SK-N-SH treated with all-trans-retinoic acid at 6 μM for 48 hours (cell line): ENCODE data around the gene TCERG1L.

Experiments used
- ATAC-seq: fragments of 200-7000 bp; cut with Tn5 transposase; 3 replicates; pipeline ENCODE4 v1.9.1; 2020; ENCODE audit warnings: mild to moderate bottlenecking, moderate library complexity
- ARNTL ChIP-seq: fragments of 450-650 bp; formaldehyde crosslinking; IDR thresholded peaks from 2 replicates; pipeline ENCODE4 v1.5.0; 2020; ENCODE audit warnings: low read depth, mild to moderate bottlenecking, moderate library complexity, borderline replicate concordance
- BACH2 ChIP-seq: fragments of 250-450 bp; sonication (Bioruptor Pico); IDR thresholded peaks from 2 replicates; pipeline ENCODE4 v1.9.0; 2021; ENCODE audit warnings: mild to moderate bottlenecking, borderline replicate concordance
- CREB5 ChIP-seq: fragments of 250-450 bp; sonication (Bioruptor Pico); IDR thresholded peaks from 2 replicates; pipeline ENCODE4 v1.5.1; 2020; ENCODE audit warnings: low read depth, mild to moderate bottlenecking, moderate library complexity
- CSDC2 ChIP-seq: fragments of 250-450 bp; sonication (Bioruptor Pico); IDR thresholded peaks from 2 replicates; pipeline ENCODE4 v1.5.0; 2020; ENCODE audit warnings: mild to moderate bottlenecking, moderate library complexity
- ESRRG ChIP-seq: fragments of 250-450 bp; sonication (Bioruptor Pico); IDR thresholded peaks from 2 replicates; pipeline ENCODE4 v1.6.1; 2021; ENCODE audit warnings: mild to moderate bottlenecking
- GLIS3 ChIP-seq: fragments of 250-450 bp; sonication (Bioruptor Pico); IDR thresholded peaks from 2 replicates; pipeline ENCODE4 v1.5.0; 2020; ENCODE audit warnings: mild to moderate bottlenecking, moderate library complexity
- ISL1 ChIP-seq: fragments of 250-450 bp; sonication (Bioruptor Pico); IDR thresholded peaks from 2 replicates; pipeline ENCODE4 v2.1.2; 2022; ENCODE audit warnings: mild to moderate bottlenecking, moderate library complexity
- OSR1 ChIP-seq: fragments of 250-450 bp; sonication (Bioruptor Pico); IDR thresholded peaks from 2 replicates; pipeline ENCODE4 v1.8.0; 2022; ENCODE audit warnings: moderate library complexity, mild to moderate bottlenecking, inconsistent platforms
- PPARA ChIP-seq: fragments of 250-450 bp; sonication (Bioruptor Pico); IDR thresholded peaks from 2 replicates; pipeline ENCODE4 v1.5.0; 2020; ENCODE audit warnings: mild to moderate bottlenecking, borderline replicate concordance
- TCF4 ChIP-seq: fragments of 250-450 bp; sonication (Bioruptor Pico); IDR thresholded peaks from 2 replicates; pipeline ENCODE4 v1.8.0; 2021; ENCODE audit warnings: mild to moderate bottlenecking, moderate library complexity, borderline replicate concordance
- TOX ChIP-seq: fragments of 250-450 bp; sonication (Bioruptor Pico); IDR thresholded peaks from 2 replicates; pipeline ENCODE4 v1.8.0; 2021; ENCODE audit warnings: mild to moderate bottlenecking, moderate library complexity, borderline replicate concordance
- TSHZ2 ChIP-seq: fragments of 250-450 bp; sonication (Bioruptor Pico); IDR thresholded peaks from 2 replicates; pipeline ENCODE4 v1.5.0; 2020; ENCODE audit warnings: mild to moderate bottlenecking, moderate library complexity
- ZFP3 ChIP-seq: fragments of 250-450 bp; sonication (Bioruptor Pico); IDR thresholded peaks from 2 replicates; pipeline ENCODE4 v1.5.0; 2020; ENCODE audit warnings: mild to moderate bottlenecking, moderate library complexity
- ZNF565 ChIP-seq: fragments of 450-650 bp; formaldehyde crosslinking; conservative IDR thresholded peaks from 2 replicates; pipeline ENCODE4 v1.5.0; 2020; ENCODE audit warnings: low read depth, mild to moderate bottlenecking, moderate library complexity
- TF ChIP-seq, protein P1 (sequence below): fragments of 250-450 bp; sonication (Bioruptor Pico); IDR thresholded peaks from 2 replicates; pipeline ENCODE4 v1.8.0; 2020; ENCODE audit warnings: mild to moderate bottlenecking, moderate library complexity, borderline replicate concordance
- TF ChIP-seq, protein P2 (sequence below): fragments of 250-450 bp; sonication (Bioruptor Pico); IDR thresholded peaks from 2 replicates; pipeline ENCODE4 v1.5.1; 2021; ENCODE audit warnings: mild to moderate bottlenecking, moderate library complexity

Gene TCERG1L

DNA sequence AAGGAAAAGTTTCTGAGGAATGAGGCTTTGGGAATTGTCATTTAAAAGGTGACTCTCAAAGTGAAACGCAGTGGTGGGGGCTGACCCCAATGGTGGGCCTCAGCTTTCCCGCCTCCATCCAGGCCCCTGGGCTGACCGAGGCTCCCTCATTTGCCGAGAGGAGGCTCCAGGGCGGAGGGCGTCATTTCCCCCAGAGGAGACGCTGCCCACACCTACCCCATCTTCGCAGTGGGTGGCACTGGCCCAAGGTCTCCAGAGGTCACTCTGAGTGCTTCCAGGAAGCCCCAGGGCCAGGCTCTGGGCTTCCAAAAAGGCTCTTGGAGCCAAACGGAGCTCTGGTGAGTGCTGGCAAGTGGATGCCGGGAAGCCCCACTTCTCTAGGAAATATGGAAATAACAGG is 38.0 kb downstream of the TCERG1L start:
- no peak for ATAC-seq
- TF ChIP-seq BACH2 (CRISPR knock-in tag) (no peak), ISL1 (CRISPR knock-in tag) (no peak), CSDC2 (CRISPR knock-in tag) (no peak), TCF4 (CRISPR knock-in tag) (no peak), PPARA (CRISPR knock-in tag) (no peak), CREB5 (CRISPR knock-in tag) (no peak), ARNTL (CRISPR knock-in tag) (no peak), OSR1 (no peak), TOX (no peak), ZFP3 (no peak), GLIS3 (CRISPR knock-in tag) (no peak)
- TF ChIP-seq, protein P1, sequence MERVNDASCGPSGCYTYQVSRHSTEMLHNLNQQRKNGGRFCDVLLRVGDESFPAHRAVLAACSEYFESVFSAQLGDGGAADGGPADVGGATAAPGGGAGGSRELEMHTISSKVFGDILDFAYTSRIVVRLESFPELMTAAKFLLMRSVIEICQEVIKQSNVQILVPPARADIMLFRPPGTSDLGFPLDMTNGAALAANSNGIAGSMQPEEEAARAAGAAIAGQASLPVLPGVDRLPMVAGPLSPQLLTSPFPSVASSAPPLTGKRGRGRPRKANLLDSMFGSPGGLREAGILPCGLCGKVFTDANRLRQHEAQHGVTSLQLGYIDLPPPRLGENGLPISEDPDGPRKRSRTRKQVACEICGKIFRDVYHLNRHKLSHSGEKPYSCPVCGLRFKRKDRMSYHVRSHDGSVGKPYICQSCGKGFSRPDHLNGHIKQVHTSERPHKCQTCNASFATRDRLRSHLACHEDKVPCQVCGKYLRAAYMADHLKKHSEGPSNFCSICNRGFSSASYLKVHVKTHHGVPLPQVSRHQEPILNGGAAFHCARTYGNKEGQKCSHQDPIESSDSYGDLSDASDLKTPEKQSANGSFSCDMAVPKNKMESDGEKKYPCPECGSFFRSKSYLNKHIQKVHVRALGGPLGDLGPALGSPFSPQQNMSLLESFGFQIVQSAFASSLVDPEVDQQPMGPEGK (CRISPR knock-in tag) = no peak
- TF ChIP-seq, protein P2, sequence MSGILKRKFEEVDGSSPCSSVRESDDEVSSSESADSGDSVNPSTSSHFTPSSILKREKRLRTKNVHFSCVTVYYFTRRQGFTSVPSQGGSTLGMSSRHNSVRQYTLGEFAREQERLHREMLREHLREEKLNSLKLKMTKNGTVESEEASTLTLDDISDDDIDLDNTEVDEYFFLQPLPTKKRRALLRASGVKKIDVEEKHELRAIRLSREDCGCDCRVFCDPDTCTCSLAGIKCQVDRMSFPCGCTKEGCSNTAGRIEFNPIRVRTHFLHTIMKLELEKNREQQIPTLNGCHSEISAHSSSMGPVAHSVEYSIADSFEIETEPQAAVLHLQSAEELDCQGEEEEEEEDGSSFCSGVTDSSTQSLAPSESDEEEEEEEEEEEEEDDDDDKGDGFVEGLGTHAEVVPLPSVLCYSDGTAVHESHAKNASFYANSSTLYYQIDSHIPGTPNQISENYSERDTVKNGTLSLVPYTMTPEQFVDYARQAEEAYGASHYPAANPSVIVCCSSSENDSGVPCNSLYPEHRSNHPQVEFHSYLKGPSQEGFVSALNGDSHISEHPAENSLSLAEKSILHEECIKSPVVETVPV (CRISPR knock-in tag) = no peak
- TF ChIP-seq, all 23 proteins: peak for 0

DNA sequence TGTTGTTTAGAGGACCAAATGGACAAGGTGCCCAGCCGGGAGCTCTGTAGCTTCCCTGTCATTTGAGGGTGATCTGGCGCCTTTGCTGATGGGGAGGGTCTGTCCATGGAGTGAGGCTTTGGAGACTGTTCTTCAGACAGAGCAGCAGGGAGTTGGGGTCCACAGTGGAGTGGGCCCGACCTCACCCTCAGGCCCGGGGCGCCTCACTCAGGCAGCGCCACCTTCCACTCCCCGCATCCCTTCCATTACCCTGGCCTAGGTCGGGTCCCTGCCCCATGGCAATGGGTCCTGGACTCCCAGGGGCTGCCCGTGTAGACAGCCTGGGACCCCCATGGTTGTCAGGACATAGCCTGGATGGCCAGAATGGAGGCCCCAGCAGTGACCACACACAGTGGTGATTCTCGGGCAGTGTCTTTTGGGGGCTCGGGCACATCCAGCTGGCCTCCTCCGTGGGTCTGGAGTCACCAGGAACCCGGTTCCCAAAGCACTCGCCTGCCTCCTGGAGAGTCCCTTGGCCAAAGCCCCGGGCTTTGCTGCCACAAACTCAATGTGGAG is 38.5 kb downstream of the TCERG1L start:
- no peak for TF ChIP-seq ZFP3
- no peak for TF ChIP-seq OSR1
- TF ChIP-seq TSHZ2 (CRISPR knock-in tag) = no peak
- TF ChIP-seq, protein P2 (CRISPR knock-in tag) = no peak
- TF ChIP-seq ISL1 (CRISPR knock-in tag) = no peak
- TF ChIP-seq TOX = no peak
- TF ChIP-seq, all 23 proteins: peak for 0

DNA sequence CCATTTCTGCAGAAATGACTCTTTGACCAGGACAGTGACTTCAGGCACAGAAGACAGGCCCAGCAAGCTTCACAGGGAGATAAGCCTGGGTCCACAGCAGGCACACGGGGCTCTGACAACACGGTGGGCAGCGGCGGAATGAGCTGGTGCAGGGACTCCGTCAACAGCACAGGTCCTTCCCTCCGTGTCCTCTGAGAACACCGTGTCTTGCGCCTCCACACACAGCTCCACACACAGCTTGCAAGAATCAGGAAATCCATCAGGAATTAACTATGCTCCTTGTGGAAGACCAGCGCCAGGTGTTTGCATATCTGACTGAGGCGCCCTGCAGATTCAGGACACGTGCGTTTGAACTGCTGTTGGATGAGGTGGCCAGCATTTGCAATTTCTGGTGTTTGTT is 39.6 kb downstream of the TCERG1L start:
- TF ChIP-seq ZNF565 (CRISPR knock-in tag) = no peak
- TF ChIP-seq TSHZ2 (CRISPR knock-in tag) = no peak
- TF ChIP-seq ESRRG = no peak
- ATAC-seq = no peak

More for the DNA sequence above, 38.5 kb downstream of the TCERG1L start:
- no peak for ATAC-seq
